ENCODE measurements around the gene EHD2.
A peak's percentile ranks its signal among the peaks of the same experiment; 100 is the strongest.
"Not testable (repeated sequence)": the region's sequence is repeated elsewhere in the genome, so short reads cannot be mapped to it uniquely, and the experiment has no call there.

The EHD2 gene

GRCh38 chr19:47741544-47742140 lies 28.4 kb downstream of the EHD2 start:
- H3K56ac ChIP-seq (ENCODE audit: low read length), result no peak overlapping the region
- H3K23ac ChIP-seq (ENCODE audit: low read length), result no peak overlapping the region
- H4K8ac ChIP-seq (ENCODE audit: low read depth, low read length), result no peak overlapping the region
- H2BK120ac ChIP-seq (ENCODE audit: low read depth, low read length), result no peak overlapping the region
- H2AK5ac ChIP-seq (ENCODE audit: low read length), result no peak overlapping the region
- H3K27ac ChIP-seq (ENCODE audit: low read depth, low read length), result peak overlapping the region; percentile 37
- no peak overlapping the region for H3K18ac ChIP-seq (ENCODE audit: low read length)
- H3K9ac ChIP-seq (ENCODE audit: low read length), result no peak overlapping the region
- no peak overlapping the region for H2BK5ac ChIP-seq (ENCODE audit: low read length)
- no peaks in the 10 kb centered on the region for H3K36me3 ChIP-seq (ENCODE audit: control insufficient read depth, insufficient read depth, low read length)
- H3K4me2 ChIP-seq (ENCODE audit: low read length), result no peak overlapping the region
- no peak overlapping the region for H4K5ac ChIP-seq (ENCODE audit: low read length)
- no CpG with 5 or more reads among the region's 15 CpGs for WGBS (ENCODE audit: extremely low coverage, insufficient coverage, low lambda C conversion rate)
- H3K27me3 ChIP-seq (ENCODE audit: insufficient read depth, low read length, poor library complexity), result no peaks in the 10 kb centered on the region
- peaks cover 4% of the 10 kb centered on the region for H3K79me2 ChIP-seq (ENCODE audit: control insufficient read depth, insufficient read depth, low read length)
- H3K79me1 ChIP-seq (ENCODE audit: low read length), result peaks cover under 1% of the 10 kb centered on the region
- no peak overlapping the region for H3K4me3 ChIP-seq (ENCODE audit: low read length)
- DNase-seq, result no peak
- no peak overlapping the region for H2BK15ac ChIP-seq (replicated peaks; ENCODE audit: low read depth)
- no peak overlapping the region for H3K4ac ChIP-seq (ENCODE audit: low read depth, low read length)
- no peaks in the 10 kb centered on the region for H3K4me1 ChIP-seq (ENCODE audit: control insufficient read depth, low read depth, low read length)

GRCh38 chr19:47742634-47743033 lies 29.4 kb downstream of the EHD2 start:
- no CpG with 5 or more reads among the region's 13 CpGs for WGBS (ENCODE audit: extremely low coverage, insufficient coverage, low lambda C conversion rate)
- peaks cover 9% of the 10 kb centered on the region for H3K79me2 ChIP-seq (ENCODE audit: control insufficient read depth, insufficient read depth, low read length)
- H2BK5ac ChIP-seq (ENCODE audit: low read length), result no peak overlapping the region
- no peak overlapping the region for H2BK15ac ChIP-seq (replicated peaks; ENCODE audit: low read depth)
- peaks cover 4% of the 10 kb centered on the region for H3K79me1 ChIP-seq (ENCODE audit: low read length)
- H3K18ac ChIP-seq (ENCODE audit: low read length), result peak overlapping the region; percentile 52
- H3K4me2 ChIP-seq (ENCODE audit: low read length), result peak overlapping the region; percentile 97
- H3K4me1 ChIP-seq (ENCODE audit: control insufficient read depth, low read depth, low read length), result no peaks in the 10 kb centered on the region
- no peak overlapping the region for H3K4me3 ChIP-seq (ENCODE audit: low read length)
- H3K36me3 ChIP-seq (ENCODE audit: control insufficient read depth, insufficient read depth, low read length), result no peaks in the 10 kb centered on the region
- no peak overlapping the region for H4K5ac ChIP-seq (ENCODE audit: low read length)
- H3K9ac ChIP-seq (ENCODE audit: low read length), result peak overlapping the region; percentile 89
- H2AK5ac ChIP-seq (ENCODE audit: low read length), result no peak overlapping the region
- no peak for DNase-seq
- H3K23ac ChIP-seq (ENCODE audit: low read length), result no peak overlapping the region
- H2BK120ac ChIP-seq (ENCODE audit: low read depth, low read length), result no peak overlapping the region
- peak overlapping the region; percentile 12 for H3K27ac ChIP-seq (ENCODE audit: low read depth, low read length)
- no peaks in the 10 kb centered on the region for H3K27me3 ChIP-seq (ENCODE audit: insufficient read depth, low read length, poor library complexity)
- H4K8ac ChIP-seq (ENCODE audit: low read depth, low read length), result peak overlapping the region; percentile 8
- H3K56ac ChIP-seq (ENCODE audit: low read length), result peak overlapping the region; percentile 97
- no peak overlapping the region for H3K4ac ChIP-seq (ENCODE audit: low read depth, low read length)

GRCh38 chr19:47745010-47745901 lies 32.0 kb downstream of the EHD2 start, which contains the start of gene NOP53:
Gene NOP53 (plus strand): TSS chr19:47745546. CDS start chr19:47745560, 14 bp downstream.
- Histone ChIP-seq H2BK5ac (ENCODE audit: low read length) (peak within 1 kb of the TSS; percentile 64), H3K18ac (ENCODE audit: low read length) (peak within 1 kb of the TSS; percentile 76), H3K23ac (ENCODE audit: low read length) (no peak within 1 kb of the TSS), H3K9ac (ENCODE audit: low read length) (peak within 1 kb of the TSS; percentile 84), H2BK120ac (ENCODE audit: low read depth, low read length) (no peak within 1 kb of the TSS), H3K27ac (ENCODE audit: low read depth, low read length) (peak within 1 kb of the TSS; percentile 47), H2BK15ac (replicated peaks; ENCODE audit: low read depth) (no peak within 1 kb of the TSS), H3K4me2 (ENCODE audit: low read length) (no peak within 1 kb of the TSS), H4K8ac (ENCODE audit: low read depth, low read length) (peak within 1 kb of the TSS; percentile 65), H3K4ac (ENCODE audit: low read depth, low read length) (peak within 1 kb of the TSS; percentile 88), H4K5ac (ENCODE audit: low read length) (no peak within 1 kb of the TSS), H3K4me1 (ENCODE audit: control insufficient read depth, low read depth, low read length) (no peaks in the 10 kb centered on the region), H3K4me3 (ENCODE audit: low read length) (peak within 1 kb of the TSS; percentile 78), H3K27me3 (ENCODE audit: insufficient read depth, low read length, poor library complexity) (no peaks in the 10 kb centered on the region), H3K79me2 (ENCODE audit: control insufficient read depth, insufficient read depth, low read length) (peaks cover 19% of the 10 kb centered on the region), H3K79me1 (ENCODE audit: low read length) (peaks cover 11% of the 10 kb centered on the region), H3K36me3 (ENCODE audit: control insufficient read depth, insufficient read depth, low read length) (peaks cover 11% of the 10 kb centered on the region), H2AK5ac (ENCODE audit: low read length) (no peak within 1 kb of the TSS), H3K56ac (ENCODE audit: low read length) (peak within 1 kb of the TSS; percentile 92)
- DNase-seq, result peak; percentile 98
- WGBS (ENCODE audit: extremely low coverage, insufficient coverage, low lambda C conversion rate), result no CpG with 5 or more reads among the region's 53 CpGs

- Histone ChIP-seq H3K36me3 (ENCODE audit: control insufficient read depth, insufficient read depth, low read length) (peaks cover 14% of the 10 kb centered on the region), H3K56ac (ENCODE audit: low read length) (peak overlapping the region; percentile 84), H3K9ac (ENCODE audit: low read length) (peak overlapping the region; percentile 58), H3K79me1 (ENCODE audit: low read length) (peaks cover 11% of the 10 kb centered on the region), H3K79me2 (ENCODE audit: control insufficient read depth, insufficient read depth, low read length) (peaks cover 19% of the 10 kb centered on the region)
- H3K23ac ChIP-seq (ENCODE audit: low read length); H4K8ac ChIP-seq (ENCODE audit: low read depth, low read length); H4K5ac ChIP-seq (ENCODE audit: low read length); H3K4me1 ChIP-seq (ENCODE audit: control insufficient read depth, low read depth, low read length); H3K4me2 ChIP-seq (ENCODE audit: low read length); H2BK15ac ChIP-seq (replicated peaks; ENCODE audit: low read depth); H3K18ac ChIP-seq (ENCODE audit: low read length); H3K4me3 ChIP-seq (ENCODE audit: low read length); H2AK5ac ChIP-seq (ENCODE audit: low read length); H2BK120ac ChIP-seq (ENCODE audit: low read depth, low read length); DNase-seq; H3K4ac ChIP-seq (ENCODE audit: low read depth, low read length); H3K27ac ChIP-seq (ENCODE audit: low read depth, low read length); H2BK5ac ChIP-seq (ENCODE audit: low read length); H3K27me3 ChIP-seq (ENCODE audit: insufficient read depth, low read length, poor library complexity): not testable (repeated sequence)
- no CpG with 5 or more reads among the region's 17 CpGs for WGBS (ENCODE audit: extremely low coverage, insufficient coverage, low lambda C conversion rate)
These were observed 32.9 kb downstream of the EHD2 start for GRCh38 chr19:47746129-47746528.

GRCh38 chr19:47749326-47749725 lies 36.1 kb downstream of the EHD2 start:
- no peak overlapping the region for H2AK5ac ChIP-seq (ENCODE audit: low read length)
- no peaks in the 10 kb centered on the region for H3K27me3 ChIP-seq (ENCODE audit: insufficient read depth, low read length, poor library complexity)
- H3K56ac ChIP-seq (ENCODE audit: low read length), result no peak overlapping the region
- peaks cover 19% of the 10 kb centered on the region for H3K79me2 ChIP-seq (ENCODE audit: control insufficient read depth, insufficient read depth, low read length)
- H2BK5ac ChIP-seq (ENCODE audit: low read length), result no peak overlapping the region
- H3K9ac ChIP-seq (ENCODE audit: low read length), result no peak overlapping the region
- H4K5ac ChIP-seq (ENCODE audit: low read length), result no peak overlapping the region
- H3K18ac ChIP-seq (ENCODE audit: low read length), result no peak overlapping the region
- no peak overlapping the region for H3K4me3 ChIP-seq (ENCODE audit: low read length)
- H3K23ac ChIP-seq (ENCODE audit: low read length), result no peak overlapping the region
- H3K4ac ChIP-seq (ENCODE audit: low read depth, low read length), result no peak overlapping the region
- DNase-seq, result no peak
- H2BK15ac ChIP-seq (replicated peaks; ENCODE audit: low read depth), result no peak overlapping the region
- H3K79me1 ChIP-seq (ENCODE audit: low read length), result peaks cover 11% of the 10 kb centered on the region
- no peak overlapping the region for H3K27ac ChIP-seq (ENCODE audit: low read depth, low read length)
- H3K4me1 ChIP-seq (ENCODE audit: control insufficient read depth, low read depth, low read length), result no peaks in the 10 kb centered on the region
- peaks cover 28% of the 10 kb centered on the region for H3K36me3 ChIP-seq (ENCODE audit: control insufficient read depth, insufficient read depth, low read length)
- no CpG with 5 or more reads among the region's 3 CpGs for WGBS (ENCODE audit: extremely low coverage, insufficient coverage, low lambda C conversion rate)
- no peak overlapping the region for H4K8ac ChIP-seq (ENCODE audit: low read depth, low read length)
- no peak overlapping the region for H3K4me2 ChIP-seq (ENCODE audit: low read length)
- no peak overlapping the region for H2BK120ac ChIP-seq (ENCODE audit: low read depth, low read length)
